Smooth muscle cell (in vitro differentiated cells): ENCODE measurements around the gene CTSW. TPM values are rescaled to one million over a fixed set of nuclear protein-coding genes. Genes with fewer than 3 reads are reported as not detected.

Experiments
- DNase-seq: peaks from one replicate; lab custom pipeline; 2025; ENCODE audit not compliant: unreplicated experiment; lab: John Stamatoyannopoulos, UW
- H2AFZ ChIP-seq: fragments of 200-600 bp; sonication (generic); 2 replicates; pipeline ENCODE4 v1.6.0; 2016; ENCODE audit warnings: antibody characterized with exemption, low read depth, mild to moderate bottlenecking
- H3F3A ChIP-seq: fragments of 200-600 bp; sonication (generic); 2 replicates; pipeline ENCODE4 v1.6.0; 2017; ENCODE audit warnings: antibody characterized with exemption, low read depth
- H3K27ac ChIP-seq: fragments of 200-600 bp; sonication (generic); 2 replicates; pipeline ENCODE4 v1.5.1; 2016; ENCODE audit warnings: low read depth, mild to moderate bottlenecking
- H3K27me3 ChIP-seq: fragments of 200-600 bp; sonication (generic); 2 replicates; pipeline ENCODE4 v1.6.1; 2016; ENCODE audit warnings: low read depth, mild to moderate bottlenecking
- H3K36me3 ChIP-seq: fragments of 200-600 bp; sonication (generic); 2 replicates; pipeline ENCODE4 v1.5.1; 2016; ENCODE audit warnings: low read depth
- H3K4me1 ChIP-seq: fragments of 200-600 bp; sonication (generic); 2 replicates; pipeline ENCODE4 v1.5.1; 2016; ENCODE audit warnings: low read depth
- H3K4me2 ChIP-seq: fragments of 200-600 bp; sonication (generic); 2 replicates; pipeline ENCODE4 v1.6.0; 2016; ENCODE audit warnings: mild to moderate bottlenecking
- H3K4me3 ChIP-seq: fragments of 200-600 bp; sonication (generic); 2 replicates; pipeline ENCODE4 v1.5.1; 2016; ENCODE audit warnings: mild to moderate bottlenecking
- H3K79me2 ChIP-seq: fragments of 200-600 bp; sonication (generic); 2 replicates; pipeline ENCODE4 v1.6.0; 2016; ENCODE audit warnings: low read depth, mild to moderate bottlenecking
- H3K9ac ChIP-seq: fragments of 200-600 bp; sonication (generic); 2 replicates; pipeline ENCODE4 v1.6.0; 2016; ENCODE audit warnings: low read depth
- H3K9me3 ChIP-seq: fragments of 200-600 bp; sonication (generic); replicated peaks from 2 replicates; pipeline ENCODE4 v1.5.1; 2016; ENCODE audit warnings: low read depth
- H4K20me1 ChIP-seq: fragments of 200-600 bp; sonication (generic); 2 replicates; pipeline ENCODE4 v1.6.0; 2016; ENCODE audit warnings: low read depth
- WGBS: methylation state at CpG from one replicate; pipeline ENCODE4 v1.1.7; 2016; ENCODE audit warnings: low lambda C conversion rate; 5-methylcytosine and 5-hydroxymethylcytosine counted together
- polyA plus RNA-seq: library from polyadenylated mRNA; unstranded; fragments of >200 nt; fragmentation: Nextera tagmentation; extraction: Ambion mirVana; gene quantifications from 2 replicates; pipeline ENCODE4 v1.2.1, GENCODE V29; 2016
- total RNA-seq: library from RNA; depleted of rRNA; stranded (reverse); fragments of >200 nt; gene quantifications from 2 replicates; pipeline ENCODE4 v1.2.3, GENCODE V29; 2014
- TF ChIP-seq, protein P1 (sequence below): fragments of 200-600 bp; sonication (generic); IDR thresholded peaks from 2 replicates; pipeline ENCODE4 v1.5.1; 2017; ENCODE audit warnings: borderline replicate concordance, mild to moderate bottlenecking, antibody characterized with exemption; ENCODE audit not compliant: insufficient read depth, poor library complexity, severe bottlenecking

The CTSW gene
- total and polyA plus RNA-seq, 2 experiments from 2014 or later = not detected

DNA sequence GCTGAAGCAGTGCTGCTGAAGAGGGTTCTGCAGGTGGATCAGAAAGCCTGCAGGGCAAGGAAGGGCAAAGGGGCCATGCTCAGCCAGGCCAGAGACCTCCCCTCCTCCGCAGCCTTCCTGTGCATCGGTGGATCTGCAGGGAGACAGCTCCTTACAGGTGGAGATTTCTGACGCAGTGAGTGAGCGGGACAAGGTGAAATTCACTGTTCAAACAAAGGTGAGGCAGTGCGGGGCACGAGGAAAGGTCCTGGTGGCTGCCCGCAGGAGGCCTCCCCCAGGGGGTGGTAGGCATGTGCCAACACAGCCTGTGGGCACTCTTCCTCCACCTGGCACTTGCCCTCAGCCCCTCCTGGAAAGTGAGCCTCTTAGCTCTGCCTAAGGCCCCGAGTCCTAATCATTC, 30.3 kb upstream of the CTSW start:
- no peak for DNase-seq
- H3K36me3 ChIP-seq = peaks cover 5% of the 10 kb centered on the region
- H3K9ac ChIP-seq = no peak overlapping the region
- H3K4me1 ChIP-seq = no peaks in the 10 kb centered on the region
- no peak overlapping the region for H3K27ac ChIP-seq
- 77% methylated on average over 8 of the region's 8 CpGs for WGBS
- peaks cover 22% of the 10 kb centered on the region for H3F3A ChIP-seq
- H4K20me1 ChIP-seq = peaks cover 38% of the 10 kb centered on the region
- TF ChIP-seq, protein P1, sequence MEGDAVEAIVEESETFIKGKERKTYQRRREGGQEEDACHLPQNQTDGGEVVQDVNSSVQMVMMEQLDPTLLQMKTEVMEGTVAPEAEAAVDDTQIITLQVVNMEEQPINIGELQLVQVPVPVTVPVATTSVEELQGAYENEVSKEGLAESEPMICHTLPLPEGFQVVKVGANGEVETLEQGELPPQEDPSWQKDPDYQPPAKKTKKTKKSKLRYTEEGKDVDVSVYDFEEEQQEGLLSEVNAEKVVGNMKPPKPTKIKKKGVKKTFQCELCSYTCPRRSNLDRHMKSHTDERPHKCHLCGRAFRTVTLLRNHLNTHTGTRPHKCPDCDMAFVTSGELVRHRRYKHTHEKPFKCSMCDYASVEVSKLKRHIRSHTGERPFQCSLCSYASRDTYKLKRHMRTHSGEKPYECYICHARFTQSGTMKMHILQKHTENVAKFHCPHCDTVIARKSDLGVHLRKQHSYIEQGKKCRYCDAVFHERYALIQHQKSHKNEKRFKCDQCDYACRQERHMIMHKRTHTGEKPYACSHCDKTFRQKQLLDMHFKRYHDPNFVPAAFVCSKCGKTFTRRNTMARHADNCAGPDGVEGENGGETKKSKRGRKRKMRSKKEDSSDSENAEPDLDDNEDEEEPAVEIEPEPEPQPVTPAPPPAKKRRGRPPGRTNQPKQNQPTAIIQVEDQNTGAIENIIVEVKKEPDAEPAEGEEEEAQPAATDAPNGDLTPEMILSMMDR = no peak
- peaks cover 16% of the 10 kb centered on the region for H3K79me2 ChIP-seq
- H3K9me3 ChIP-seq = no peaks in the 10 kb centered on the region
- no peak overlapping the region for H3K4me3 ChIP-seq
- H3K27me3 ChIP-seq = no peaks in the 10 kb centered on the region
- H3K4me2 ChIP-seq = no peak overlapping the region
- H2AFZ ChIP-seq = no peak overlapping the region

- H2AFZ ChIP-seq = no peak overlapping the region
- H3K27me3 ChIP-seq = no peaks in the 10 kb centered on the region
- H4K20me1 ChIP-seq = peaks cover 43% of the 10 kb centered on the region
- TF ChIP-seq, protein P1 = no peak
- peaks cover 20% of the 10 kb centered on the region for H3K79me2 ChIP-seq
- no peak overlapping the region for H3K9ac ChIP-seq
- peaks cover 9% of the 10 kb centered on the region for H3K36me3 ChIP-seq
- H3K9me3 ChIP-seq = no peaks in the 10 kb centered on the region
- no peak overlapping the region for H3K4me2 ChIP-seq
- no peak overlapping the region for H3K4me3 ChIP-seq
- DNase-seq = no peak
- 77% methylated on average over 16 of the region's 16 CpGs for WGBS
- H3K4me1 ChIP-seq = no peaks in the 10 kb centered on the region
- no peak overlapping the region for H3K27ac ChIP-seq
- peaks cover 26% of the 10 kb centered on the region for H3F3A ChIP-seq
Measured at GRCh38 chr11:65849771-65850216, 29.8 kb upstream of the CTSW start.

- H3F3A ChIP-seq = peaks cover 29% of the 10 kb centered on the region
- H3K4me2 ChIP-seq = no peak overlapping the region
- 95% methylated on average over 20 of the region's 20 CpGs for WGBS
- no peaks in the 10 kb centered on the region for H3K9me3 ChIP-seq
- peaks cover 27% of the 10 kb centered on the region for H3K79me2 ChIP-seq
- no peak overlapping the region for H3K9ac ChIP-seq
- DNase-seq = no peak
- H2AFZ ChIP-seq = no peak overlapping the region
- TF ChIP-seq, protein P1 = no peak
- H3K27ac ChIP-seq = no peak overlapping the region
- H3K36me3 ChIP-seq = peaks cover 10% of the 10 kb centered on the region
- H3K27me3 ChIP-seq = no peaks in the 10 kb centered on the region
- H3K4me1 ChIP-seq = no peaks in the 10 kb centered on the region
- H4K20me1 ChIP-seq = peaks cover 49% of the 10 kb centered on the region
- no peak overlapping the region for H3K4me3 ChIP-seq
Measured at GRCh38 chr11:65850217-65851082, 29.2 kb upstream of the CTSW start.
